Measurements from ENCODE around the gene MDM2. TPM values are rescaled to one million over a fixed set of nuclear protein-coding genes. Genes with fewer than 3 reads are reported as not detected.

MDM2 gene
- total and polyA plus RNA-seq, 9 of the 15 experiments (the other 6 are each of a cell fraction or from before 2014, with no cell fraction given), result 13.6 to 100 (median 49.0) TPM

DNA sequence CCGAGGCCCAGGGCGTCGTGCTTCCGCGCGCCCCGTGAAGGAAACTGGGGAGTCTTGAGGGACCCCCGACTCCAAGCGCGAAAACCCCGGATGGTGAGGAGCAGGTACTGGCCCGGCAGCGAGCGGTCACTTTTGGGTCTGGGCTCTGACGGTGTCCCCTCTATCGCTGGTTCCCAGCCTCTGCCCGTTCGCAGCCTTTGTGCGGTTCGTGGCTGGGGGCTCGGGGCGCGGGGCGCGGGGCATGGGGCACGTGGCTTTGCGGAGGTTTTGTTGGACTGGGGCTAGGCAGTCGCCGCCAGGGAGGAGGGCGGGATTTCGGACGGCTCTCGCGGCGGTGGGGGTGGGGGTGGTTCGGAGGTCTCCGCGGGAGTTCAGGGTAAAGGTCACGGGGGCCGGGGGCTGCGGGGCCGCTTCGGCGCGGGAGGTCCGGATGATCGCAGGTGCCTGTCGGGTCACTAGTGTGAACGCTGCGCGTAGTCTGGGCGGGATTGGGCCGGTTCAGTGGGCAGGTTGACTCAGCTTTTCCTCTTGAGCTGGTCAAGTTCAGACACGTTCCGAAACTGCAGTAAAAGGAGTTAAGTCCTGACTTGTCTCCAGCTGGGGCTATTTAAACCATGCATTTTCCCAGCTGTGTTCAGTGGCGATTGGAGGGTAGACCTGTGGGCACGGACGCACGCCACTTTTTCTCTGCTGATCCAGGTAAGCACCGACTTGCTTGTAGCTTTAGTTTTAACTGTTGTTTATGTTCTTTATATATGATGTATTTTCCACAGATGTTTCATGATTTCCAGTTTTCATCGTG lies 612 bp downstream of the MDM2 start (continued):
- TF ChIP-seq, protein P1, sequence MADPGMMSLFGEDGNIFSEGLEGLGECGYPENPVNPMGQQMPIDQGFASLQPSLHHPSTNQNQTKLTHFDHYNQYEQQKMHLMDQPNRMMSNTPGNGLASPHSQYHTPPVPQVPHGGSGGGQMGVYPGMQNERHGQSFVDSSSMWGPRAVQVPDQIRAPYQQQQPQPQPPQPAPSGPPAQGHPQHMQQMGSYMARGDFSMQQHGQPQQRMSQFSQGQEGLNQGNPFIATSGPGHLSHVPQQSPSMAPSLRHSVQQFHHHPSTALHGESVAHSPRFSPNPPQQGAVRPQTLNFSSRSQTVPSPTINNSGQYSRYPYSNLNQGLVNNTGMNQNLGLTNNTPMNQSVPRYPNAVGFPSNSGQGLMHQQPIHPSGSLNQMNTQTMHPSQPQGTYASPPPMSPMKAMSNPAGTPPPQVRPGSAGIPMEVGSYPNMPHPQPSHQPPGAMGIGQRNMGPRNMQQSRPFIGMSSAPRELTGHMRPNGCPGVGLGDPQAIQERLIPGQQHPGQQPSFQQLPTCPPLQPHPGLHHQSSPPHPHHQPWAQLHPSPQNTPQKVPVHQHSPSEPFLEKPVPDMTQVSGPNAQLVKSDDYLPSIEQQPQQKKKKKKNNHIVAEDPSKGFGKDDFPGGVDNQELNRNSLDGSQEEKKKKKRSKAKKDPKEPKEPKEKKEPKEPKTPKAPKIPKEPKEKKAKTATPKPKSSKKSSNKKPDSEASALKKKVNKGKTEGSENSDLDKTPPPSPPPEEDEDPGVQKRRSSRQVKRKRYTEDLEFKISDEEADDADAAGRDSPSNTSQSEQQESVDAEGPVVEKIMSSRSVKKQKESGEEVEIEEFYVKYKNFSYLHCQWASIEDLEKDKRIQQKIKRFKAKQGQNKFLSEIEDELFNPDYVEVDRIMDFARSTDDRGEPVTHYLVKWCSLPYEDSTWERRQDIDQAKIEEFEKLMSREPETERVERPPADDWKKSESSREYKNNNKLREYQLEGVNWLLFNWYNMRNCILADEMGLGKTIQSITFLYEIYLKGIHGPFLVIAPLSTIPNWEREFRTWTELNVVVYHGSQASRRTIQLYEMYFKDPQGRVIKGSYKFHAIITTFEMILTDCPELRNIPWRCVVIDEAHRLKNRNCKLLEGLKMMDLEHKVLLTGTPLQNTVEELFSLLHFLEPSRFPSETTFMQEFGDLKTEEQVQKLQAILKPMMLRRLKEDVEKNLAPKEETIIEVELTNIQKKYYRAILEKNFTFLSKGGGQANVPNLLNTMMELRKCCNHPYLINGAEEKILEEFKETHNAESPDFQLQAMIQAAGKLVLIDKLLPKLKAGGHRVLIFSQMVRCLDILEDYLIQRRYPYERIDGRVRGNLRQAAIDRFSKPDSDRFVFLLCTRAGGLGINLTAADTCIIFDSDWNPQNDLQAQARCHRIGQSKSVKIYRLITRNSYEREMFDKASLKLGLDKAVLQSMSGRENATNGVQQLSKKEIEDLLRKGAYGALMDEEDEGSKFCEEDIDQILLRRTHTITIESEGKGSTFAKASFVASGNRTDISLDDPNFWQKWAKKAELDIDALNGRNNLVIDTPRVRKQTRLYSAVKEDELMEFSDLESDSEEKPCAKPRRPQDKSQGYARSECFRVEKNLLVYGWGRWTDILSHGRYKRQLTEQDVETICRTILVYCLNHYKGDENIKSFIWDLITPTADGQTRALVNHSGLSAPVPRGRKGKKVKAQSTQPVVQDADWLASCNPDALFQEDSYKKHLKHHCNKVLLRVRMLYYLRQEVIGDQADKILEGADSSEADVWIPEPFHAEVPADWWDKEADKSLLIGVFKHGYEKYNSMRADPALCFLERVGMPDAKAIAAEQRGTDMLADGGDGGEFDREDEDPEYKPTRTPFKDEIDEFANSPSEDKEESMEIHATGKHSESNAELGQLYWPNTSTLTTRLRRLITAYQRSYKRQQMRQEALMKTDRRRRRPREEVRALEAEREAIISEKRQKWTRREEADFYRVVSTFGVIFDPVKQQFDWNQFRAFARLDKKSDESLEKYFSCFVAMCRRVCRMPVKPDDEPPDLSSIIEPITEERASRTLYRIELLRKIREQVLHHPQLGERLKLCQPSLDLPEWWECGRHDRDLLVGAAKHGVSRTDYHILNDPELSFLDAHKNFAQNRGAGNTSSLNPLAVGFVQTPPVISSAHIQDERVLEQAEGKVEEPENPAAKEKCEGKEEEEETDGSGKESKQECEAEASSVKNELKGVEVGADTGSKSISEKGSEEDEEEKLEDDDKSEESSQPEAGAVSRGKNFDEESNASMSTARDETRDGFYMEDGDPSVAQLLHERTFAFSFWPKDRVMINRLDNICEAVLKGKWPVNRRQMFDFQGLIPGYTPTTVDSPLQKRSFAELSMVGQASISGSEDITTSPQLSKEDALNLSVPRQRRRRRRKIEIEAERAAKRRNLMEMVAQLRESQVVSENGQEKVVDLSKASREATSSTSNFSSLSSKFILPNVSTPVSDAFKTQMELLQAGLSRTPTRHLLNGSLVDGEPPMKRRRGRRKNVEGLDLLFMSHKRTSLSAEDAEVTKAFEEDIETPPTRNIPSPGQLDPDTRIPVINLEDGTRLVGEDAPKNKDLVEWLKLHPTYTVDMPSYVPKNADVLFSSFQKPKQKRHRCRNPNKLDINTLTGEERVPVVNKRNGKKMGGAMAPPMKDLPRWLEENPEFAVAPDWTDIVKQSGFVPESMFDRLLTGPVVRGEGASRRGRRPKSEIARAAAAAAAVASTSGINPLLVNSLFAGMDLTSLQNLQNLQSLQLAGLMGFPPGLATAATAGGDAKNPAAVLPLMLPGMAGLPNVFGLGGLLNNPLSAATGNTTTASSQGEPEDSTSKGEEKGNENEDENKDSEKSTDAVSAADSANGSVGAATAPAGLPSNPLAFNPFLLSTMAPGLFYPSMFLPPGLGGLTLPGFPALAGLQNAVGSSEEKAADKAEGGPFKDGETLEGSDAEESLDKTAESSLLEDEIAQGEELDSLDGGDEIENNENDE (IDR thresholded peaks at IDR 0.05; ENCODE audit: low read depth, low read length), result no peak
- TF ChIP-seq ZNF444 (CRISPR knock-in tag; IDR thresholded peaks at IDR 0.05) (no peak), CC2D1A (IDR thresholded peaks at IDR 0.05) (no peak), HDAC2 (IDR thresholded peaks at IDR 0.05) (0 out of 2 replicates have a peak, but pooled peaks have one; percentile 15), SNRNP70 (optimal IDR thresholded peaks at IDR 0.05; ENCODE audit: low read depth, low read length) (no peak), FOXJ2 (tag; IDR thresholded peaks at IDR 0.05) (no peak), E2F3 (CRISPR knock-in tag; IDR thresholded peaks at IDR 0.05) (no peak), PHF8 (IDR thresholded peaks at IDR 0.05; ENCODE audit: borderline replicate concordance, low read length) (no peak)
- TF ChIP-seq, protein P2, sequence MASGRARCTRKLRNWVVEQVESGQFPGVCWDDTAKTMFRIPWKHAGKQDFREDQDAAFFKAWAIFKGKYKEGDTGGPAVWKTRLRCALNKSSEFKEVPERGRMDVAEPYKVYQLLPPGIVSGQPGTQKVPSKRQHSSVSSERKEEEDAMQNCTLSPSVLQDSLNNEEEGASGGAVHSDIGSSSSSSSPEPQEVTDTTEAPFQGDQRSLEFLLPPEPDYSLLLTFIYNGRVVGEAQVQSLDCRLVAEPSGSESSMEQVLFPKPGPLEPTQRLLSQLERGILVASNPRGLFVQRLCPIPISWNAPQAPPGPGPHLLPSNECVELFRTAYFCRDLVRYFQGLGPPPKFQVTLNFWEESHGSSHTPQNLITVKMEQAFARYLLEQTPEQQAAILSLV (tag; IDR thresholded peaks at IDR 0.05), result no peak
- TF ChIP-seq, protein P3, sequence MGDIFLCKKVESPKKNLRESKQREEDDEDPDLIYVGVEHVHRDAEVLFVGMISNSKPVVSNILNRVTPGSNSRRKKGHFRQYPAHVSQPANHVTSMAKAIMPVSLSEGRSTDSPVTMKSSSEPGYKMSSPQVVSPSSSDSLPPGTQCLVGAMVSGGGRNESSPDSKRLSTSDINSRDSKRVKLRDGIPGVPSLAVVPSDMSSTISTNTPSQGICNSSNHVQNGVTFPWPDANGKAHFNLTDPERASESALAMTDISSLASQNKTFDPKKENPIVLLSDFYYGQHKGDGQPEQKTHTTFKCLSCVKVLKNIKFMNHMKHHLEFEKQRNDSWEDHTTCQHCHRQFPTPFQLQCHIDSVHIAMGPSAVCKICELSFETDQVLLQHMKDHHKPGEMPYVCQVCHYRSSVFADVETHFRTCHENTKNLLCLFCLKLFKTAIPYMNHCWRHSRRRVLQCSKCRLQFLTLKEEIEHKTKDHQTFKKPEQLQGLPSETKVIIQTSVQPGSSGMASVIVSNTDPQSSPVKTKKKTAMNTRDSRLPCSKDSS (IDR thresholded peaks at IDR 0.05; ENCODE audit: low read depth, partially characterized antibody), result no peak
- TF ChIP-seq, protein P4, sequence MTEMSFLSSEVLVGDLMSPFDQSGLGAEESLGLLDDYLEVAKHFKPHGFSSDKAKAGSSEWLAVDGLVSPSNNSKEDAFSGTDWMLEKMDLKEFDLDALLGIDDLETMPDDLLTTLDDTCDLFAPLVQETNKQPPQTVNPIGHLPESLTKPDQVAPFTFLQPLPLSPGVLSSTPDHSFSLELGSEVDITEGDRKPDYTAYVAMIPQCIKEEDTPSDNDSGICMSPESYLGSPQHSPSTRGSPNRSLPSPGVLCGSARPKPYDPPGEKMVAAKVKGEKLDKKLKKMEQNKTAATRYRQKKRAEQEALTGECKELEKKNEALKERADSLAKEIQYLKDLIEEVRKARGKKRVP (CRISPR knock-in tag; IDR thresholded peaks at IDR 0.05), result no peak

Measured in K562 (cell line).